CD4-positive, alpha-beta T cell treated with Interleukin-12 subunit alpha and Interleukin-12 subunit beta, for 1 hour (primary cell): Measurements from ENCODE around the gene INSYN1.
"Not testable (repeated sequence)": the region's sequence is repeated elsewhere in the genome, so short reads cannot be mapped to it uniquely, and the experiment has no call there.

ENCODE experiments used
- DNase-seq: peaks from one replicate; pipeline ENCODE4 v3.0.0-alpha.2; 2020

Gene INSYN1, protein sequence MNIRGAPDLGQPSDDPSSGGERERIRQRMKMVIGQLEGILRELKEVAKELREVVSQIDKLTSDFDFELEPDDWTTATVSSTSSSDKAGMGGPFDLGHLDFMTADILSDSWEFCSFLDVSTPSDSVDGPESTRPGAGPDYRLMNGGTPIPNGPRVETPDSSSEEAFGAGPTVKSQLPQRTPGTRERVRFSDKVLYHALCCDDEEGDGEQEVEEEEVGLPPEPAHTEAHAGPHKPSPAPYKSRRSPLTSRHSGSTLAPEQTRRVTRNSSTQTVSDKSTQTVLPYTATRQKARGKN

DNA sequence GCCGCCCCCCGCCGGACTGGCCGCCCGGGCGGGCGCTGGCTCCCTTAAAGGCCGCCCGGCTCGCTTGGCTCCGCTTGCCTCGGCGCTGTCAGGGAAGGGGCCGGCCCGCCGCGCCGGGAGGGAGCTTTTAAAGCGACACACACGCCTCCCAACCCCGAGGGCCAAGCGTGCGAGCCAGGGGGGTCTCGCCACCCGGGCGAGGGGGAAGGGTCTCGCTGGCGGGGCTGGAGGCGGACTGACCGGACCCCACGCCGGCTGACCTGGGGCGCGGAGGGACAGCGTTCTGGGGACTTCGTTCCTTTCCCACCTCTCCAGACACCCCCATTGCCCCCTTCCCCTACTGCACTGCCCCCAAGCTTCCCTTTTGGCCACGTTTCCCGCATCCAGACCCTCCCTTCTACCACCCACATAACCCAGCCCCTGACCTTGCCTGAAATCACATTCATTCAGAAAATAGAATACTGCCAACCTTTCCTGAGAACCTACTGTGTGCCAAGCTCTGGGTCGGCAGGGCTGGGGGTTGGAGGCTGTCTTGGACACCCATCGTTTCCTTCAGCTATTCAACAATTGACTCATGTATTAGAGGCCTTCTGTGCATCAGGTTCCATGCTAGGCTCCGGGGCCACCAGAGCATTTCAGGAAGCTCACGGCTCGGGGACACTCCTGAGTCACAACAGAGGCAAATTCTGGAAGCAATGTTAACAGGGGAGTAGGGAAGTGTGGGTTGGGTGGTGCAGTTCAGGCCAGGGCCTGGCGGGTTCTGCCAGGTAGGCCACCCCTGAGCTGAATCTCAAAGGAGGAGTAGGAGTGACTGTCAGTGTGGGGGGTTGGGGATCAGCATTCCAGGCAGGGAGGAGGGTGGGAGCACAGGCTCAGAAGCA is at the start of gene INSYN1:
Gene INSYN1, minus strand, starts transcription at position 102 of the 881 bp plus-strand sequence. CDS start 2,221 bp downstream, outside the sequence.
- no peak for DNase-seq

DNA sequence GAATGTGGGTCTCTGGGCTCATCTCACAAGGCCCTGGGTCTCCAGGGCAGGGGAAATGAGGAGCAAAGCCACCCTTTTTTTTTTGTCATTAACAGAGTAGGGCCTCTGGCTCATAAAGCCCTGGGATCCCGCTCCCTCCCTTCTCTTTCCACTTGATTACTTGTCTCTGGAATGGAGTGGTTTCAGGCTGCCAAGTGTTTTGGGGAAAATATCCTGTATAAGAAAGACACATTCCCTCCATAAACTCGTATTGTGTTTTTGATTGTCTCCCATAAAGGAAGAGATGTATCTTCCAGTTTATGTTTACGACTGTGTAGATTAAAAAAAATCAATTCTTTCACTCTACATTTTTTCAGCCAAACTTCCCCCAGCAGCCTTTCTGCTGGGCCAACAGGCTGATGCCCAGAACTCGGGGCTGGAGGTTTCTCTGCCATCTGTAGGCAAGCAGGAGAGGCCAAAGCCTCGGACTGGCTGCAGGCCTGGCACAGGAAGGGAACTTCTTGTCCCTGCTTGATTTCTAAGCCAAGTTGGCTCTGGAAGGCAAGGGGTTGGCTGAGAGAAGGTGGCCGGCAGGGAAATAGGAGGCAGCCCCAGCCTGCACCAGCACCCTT is 49.4 kb upstream of the INSYN1 start:
- no peak for DNase-seq

DNA sequence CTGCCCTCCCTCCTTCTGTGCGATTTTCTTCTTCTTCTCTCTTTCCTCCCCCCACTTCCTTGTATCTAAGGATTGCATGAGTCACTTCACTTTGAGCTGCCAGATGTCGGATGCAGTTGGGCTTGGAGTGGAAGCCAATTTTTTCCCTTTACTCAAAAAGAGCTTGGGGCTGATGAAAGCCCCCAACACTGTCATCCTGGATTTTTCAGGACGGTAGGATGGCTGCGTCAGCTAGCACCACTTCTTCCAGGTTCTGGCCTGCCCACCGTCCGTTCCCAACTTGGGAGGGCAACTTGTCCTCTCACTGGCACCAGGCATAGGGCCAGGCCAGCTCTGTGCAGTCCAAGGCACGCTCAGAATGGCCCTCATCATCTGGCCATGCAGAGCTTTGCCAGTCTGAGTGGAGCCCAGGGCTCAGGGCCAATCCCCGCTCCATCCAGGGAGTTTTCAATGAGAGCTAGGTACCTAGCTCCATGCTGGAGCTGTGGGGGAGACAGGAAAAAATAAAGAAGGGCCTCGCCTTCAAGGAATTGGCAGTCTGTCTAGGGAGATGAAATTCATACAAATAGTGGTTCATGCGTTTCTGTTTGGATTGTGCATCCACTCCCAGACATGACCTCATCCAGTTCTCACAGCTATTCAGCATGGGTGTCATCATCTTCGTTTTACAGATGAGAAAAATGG is 47.7 kb upstream of the INSYN1 start:
- DNase-seq, result no peak

DNA sequence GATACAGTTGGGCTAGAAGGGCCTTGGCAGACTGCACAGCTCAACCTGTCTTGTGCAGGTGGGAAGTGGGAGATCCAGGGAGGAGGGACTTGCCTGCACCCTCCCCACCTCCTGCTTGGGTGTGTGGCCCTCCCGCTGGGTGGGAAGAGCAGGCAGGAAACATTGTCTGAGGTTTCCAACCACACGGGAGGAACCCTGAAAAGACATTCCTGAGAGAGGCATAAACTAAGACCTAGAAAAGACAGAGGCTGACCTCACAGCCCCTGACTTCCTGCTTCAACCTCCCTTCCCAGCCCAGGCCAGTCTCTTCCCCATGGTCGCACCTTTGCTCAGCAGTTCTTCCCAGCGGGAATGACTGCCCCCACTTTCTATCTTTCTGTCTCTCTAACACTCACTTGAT is 46.3 kb upstream of the INSYN1 start:
- DNase-seq, result no peak

DNA sequence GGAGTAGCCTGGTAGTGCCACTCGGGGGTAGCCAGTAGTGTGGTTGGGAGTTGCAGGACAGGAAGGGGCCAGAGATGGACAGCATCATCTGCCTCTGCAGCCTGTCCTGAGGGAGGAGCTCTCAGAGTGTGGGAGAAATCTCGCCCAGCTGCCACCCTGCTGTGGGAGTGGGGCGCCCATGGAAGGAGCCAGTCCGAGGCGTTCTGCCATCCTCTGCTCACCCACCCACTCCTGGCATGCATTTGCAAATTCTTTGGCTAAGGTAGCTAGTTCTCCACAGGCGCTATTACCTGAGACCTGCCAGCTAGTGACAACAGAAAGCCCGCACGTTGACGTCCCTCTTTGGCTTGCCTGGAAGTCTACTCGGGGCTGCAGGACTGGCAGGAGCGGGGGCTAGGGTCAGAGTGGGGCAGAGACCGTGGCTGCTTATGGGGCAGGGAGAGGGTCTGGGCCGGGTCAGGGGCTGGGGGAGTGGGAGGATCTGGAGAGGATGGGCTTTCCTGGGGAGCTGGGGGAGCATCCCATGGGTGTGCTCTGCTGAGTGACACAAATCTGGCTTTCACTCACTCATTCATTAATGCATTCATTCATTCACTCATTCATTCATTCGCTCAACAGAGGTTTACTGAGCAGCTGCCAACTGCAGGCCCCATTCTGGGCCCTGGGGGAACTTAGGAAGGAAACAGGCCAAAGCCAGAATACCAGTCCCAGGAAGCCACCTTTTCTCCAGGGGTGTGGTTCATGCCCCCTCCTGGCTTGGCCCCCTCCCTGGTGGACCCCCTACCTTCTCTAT is 44.4 kb upstream of the INSYN1 start:
- DNase-seq, result no peak

DNA sequence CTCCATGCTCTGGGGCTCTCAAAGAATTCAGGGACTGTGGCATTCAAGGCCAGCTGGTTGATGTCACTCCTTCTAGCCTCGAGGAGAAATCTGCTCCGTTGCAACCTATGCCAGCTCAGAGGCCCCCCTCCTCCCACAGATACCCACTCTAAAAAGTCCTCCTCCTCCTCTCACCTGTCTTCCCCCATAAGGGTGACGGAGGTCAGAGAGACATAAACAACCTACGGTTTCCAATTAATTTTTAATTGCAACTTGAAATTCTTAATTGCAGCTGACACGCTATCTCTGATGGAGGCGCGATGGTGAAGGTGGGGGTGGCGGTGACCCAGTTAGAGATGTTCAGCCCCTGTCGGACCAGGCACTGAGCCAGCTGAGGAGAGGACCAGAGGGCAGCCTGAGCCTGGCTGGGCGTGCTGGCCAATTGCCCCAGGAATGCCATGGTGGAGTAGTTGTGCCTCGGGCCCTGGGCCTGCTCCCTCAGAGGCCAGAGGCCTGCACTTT is 43.2 kb upstream of the INSYN1 start:
- no peak for DNase-seq

DNA sequence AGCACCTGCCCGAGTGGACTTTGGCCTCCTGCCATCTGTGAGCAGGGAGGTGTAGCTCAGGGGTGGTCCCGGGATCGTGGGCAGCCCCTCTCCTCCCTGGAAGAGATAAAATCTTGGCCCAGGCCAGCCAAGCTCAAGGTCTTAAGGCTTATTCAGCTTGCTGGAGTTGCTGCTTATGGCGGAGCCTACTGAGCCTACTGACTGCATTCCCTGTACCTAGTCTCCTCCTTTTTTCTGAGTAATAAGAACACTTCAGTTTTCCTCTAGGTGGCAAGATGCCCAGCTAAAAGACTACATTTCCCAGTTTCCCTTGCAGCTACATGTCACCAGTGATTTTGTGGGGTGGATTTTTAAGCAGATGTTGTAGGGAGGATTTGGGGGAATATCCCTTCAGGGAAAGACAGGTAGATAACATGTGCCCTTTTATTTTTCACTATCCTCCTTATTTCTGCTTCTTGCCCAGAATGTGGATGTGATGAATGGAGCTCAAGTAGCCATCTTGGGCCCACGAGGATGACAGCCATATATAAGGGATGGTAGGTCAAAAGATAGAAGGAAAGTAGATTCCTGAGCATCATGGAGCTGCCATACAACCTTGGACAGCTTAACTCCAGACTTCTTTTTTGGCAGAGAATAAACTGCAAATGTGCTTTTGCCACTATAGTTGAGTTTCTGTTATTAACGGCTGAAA is 41.4 kb upstream of the INSYN1 start:
- DNase-seq, result no peak

DNA sequence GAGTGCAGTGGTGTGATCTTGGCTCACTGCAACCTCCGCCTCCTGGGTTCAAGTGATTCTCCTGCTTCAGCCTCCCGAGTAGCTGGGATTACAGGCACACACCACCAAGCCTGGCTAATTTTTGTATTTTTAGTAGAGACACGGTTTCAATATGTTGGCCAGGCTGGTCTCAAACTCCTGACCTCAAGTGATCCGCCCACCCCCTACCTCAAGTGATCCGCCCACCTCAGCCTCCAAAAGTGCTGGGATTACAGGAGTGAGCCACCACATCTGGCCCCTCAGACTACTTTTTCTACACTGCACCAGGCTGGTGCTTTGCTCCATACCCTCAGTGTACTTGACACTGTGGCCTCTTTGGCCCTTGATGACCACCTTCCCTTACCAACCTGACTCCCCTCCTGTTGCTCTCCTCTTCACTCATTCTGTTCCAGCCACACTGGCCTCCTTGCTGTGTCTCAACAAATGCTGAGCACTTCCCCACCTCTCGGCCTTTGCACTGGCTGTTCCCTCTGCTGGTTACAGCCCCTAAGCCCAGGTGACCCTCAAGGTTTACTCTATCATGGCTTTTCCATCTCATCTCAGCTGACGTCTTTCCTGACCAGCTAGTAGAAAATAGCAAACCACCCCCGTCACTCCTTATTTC is 39.9 kb upstream of the INSYN1 start:
- DNase-seq, result not testable (repeated sequence)

DNA sequence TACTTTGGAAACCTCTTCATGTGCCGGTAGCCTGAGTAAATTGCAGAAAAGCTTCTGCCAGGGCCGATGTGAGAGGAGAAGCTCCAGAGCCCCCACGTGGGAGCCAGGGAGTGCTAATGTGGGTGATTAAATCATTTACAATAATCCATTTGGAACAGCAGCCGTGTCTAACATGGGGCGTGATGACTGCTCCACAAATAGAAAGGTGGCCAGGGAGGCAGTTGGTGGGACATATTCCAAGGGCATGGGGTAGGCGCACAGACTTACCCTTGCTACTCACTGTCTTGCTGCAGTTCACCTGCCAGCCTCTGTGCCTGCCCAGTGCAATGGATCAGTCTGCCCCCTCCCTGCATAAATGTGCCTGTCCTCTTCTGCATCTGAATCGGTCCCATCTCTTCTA is 39.3 kb upstream of the INSYN1 start:
- DNase-seq, result no peak

DNA sequence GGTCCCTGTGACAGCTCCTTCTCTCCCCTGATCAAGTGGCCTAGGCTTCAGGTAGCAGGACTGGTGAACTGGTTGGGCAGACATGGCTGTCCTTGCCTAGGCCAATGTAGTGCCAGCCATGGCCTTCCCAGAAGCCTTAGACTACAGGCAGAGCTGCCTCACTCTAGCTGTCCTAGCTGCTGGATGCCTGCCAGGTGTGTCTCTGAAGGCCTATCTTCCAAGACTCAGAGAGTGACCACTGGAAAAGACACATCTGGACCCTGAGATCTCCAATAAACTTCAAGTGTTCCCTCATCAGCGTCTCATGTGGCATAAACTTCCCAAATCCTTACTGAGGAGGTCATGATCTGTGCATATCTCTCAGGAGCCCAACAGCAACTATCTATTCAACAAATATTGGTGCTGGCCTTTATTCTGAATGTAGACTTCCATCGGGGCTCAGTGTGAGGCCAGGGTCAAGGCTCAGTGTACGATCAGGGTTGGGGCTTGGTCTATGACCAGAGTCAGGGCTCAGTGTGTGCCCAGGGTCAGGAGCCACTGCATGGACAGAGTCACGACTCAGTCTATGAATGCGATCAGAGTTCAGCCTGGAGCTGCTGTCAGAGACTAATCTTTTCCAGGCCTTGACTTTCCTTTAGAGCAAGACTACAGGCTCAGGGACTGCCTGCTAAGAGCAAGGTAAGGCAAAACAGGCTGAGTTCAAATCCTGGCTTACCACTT is 36.5 kb upstream of the INSYN1 start:
- DNase-seq, result no peak

DNA sequence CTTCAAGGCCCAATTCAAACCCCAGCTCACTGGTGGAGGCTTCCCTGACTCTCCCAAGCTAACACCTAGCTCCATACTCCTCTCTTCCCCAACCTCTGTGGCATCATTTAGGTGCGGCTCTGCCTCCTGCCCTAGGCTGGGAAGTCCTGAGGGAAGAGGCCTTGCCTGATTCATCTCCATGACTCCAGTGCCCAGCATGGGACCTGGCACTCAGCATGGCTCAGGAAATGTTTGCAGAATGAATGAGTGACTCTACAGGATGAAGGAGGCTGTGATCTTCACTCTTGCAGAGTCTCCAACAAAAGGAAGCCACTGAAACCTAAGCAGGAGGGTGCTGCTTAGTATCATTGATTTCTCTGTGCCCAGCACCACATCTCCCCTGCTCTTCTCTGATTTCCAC is 34.5 kb upstream of the INSYN1 start:
- DNase-seq, result no peak

DNA sequence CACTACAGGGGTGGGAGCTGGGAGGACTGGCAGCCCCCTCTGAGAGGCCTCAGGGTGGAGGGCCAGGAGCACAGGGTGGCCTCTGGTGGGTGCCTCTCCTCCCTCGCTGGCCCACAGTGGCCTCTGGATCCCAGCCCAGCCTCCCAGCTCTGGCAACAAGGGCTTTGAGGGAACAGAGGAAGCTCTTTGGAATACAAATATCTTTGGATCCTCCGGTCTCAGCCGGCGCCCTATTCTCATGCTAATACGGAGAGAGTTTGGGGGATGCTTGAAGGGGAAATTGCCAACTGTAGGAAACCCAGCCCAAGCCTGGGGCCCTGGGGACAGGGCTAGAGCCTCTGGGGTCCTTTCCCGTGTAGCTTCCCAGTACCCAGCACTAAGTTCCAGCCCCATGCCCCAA is 33.4 kb upstream of the INSYN1 start:
- DNase-seq, result no peak

DNA sequence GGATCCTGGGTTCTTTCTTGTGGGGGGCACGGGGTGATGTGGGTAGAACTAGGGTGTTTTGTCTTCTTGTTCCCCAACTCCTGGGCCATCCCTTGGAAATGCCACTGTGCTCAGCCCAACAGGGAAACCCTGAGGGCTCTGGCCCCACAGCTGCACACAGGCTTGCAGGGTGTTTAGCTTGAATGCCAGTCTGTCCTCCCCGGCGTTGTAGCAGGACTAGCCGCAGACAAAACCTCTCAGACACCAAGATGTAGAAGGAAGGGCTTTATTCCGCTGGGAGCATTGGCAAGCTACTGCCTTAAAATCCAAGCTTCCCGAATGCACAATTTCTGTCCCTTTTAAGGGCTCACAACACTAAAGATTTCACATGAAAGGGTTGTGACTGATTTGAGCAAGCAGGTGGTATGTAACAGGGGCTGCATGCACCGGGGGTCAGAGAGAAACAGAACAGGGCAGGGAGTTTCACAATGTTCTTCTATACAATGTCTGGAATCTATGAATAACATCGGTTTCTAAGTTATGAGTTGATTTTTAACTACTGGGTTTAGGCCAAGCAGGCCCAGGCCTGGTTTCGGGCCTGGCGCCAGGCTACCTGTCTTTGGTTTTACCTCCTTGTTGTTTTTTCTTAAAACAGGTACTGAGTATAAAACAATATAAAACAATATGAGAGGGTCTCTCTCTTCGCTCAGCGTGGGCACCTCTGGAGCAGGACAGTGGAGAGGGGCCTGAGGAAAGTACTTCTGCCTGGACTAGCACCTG is 32.3 kb upstream of the INSYN1 start:
- not testable (repeated sequence) for DNase-seq

DNA sequence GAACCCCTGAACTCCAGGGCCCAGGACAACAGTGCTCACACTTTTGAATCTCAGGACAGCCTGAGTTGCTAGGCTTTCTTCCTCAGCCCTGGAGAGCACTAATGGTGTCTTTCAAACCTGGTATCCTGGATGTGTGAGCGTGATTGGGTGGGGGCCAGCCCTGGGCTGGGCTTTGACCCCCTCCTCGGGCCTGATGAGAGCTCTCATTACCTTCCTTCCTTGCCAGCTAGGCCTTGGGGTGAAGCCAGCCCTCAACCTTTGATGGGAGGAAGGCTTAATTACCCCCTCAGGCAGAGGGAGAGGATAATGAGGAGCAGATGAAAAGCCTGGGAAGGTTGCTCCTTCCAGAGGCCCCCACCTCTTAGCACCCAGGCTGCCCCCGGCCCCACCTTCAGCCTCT is 31.1 kb upstream of the INSYN1 start:
- no peak for DNase-seq

DNA sequence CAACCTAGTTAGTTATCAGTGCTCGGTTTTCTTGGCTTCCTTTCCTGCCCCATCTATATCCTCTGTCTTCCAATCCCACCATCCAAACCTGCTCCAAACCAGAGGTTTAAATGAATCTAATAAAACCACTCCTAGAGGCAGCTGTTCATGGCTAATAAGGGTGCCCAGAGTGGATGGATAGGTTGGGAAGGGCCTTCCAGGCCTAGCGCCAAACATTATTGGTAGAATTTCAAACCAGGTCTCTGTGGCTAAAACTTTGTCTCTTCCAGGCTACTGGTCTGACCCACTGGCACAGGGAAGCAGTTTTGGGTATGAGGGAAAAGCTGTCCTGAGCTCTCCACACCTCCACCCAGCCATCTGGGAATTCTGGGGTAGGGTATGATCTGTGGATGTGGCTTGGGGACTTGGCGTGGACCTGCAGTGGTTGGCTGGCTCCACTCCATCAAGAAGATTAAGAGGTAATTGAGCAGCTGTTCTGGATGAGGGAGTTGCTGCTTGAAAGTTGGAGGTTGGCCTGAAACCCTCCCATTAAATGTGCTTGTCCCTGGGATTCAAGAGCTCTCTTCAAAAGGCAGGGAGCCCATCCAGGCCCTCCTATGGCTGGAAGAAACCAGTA is 29.3 kb upstream of the INSYN1 start:
- DNase-seq, result no peak

DNA sequence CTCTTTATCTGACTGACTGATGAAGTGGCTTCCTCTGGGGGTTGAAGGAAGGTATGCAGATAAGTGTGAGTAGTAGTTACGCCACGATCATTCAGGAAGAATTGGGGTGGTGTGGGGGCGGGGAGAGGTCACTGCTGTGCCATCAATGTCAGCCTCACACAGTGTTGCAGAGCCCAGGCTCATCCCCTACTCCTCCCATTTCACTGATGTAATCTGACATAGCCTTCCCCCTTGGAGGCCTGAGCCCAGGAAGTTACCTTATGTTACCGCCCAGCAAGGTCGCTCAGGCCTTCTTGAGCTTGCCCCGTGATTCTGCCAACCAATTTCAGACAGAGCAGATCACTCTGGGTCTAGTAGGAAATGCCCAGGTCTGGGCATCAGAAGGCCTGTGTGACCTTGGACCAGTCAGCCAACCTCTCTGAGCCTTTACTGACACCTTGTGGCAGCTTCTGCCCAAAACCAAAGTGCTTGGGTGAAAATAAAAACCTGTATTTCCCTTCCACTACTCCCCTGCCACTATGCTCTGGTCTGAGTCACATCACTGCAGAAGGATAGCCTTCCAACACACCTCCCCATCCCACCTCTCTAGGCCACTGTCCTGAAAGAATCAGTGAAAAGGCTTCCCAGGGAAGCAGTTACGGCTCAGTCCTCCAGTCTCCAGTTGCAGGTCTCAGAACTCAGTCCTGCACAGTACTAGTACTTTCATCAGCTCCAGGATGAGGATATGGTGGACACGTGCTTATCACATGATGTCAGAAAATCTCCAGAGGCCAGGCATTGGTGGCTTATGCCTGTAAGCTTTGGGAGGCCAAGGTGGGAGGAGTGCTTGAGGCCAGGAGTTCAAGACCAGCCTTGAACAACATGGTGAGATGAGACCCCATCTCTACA is 28.1 kb upstream of the INSYN1 start:
- DNase-seq, result no peak

DNA sequence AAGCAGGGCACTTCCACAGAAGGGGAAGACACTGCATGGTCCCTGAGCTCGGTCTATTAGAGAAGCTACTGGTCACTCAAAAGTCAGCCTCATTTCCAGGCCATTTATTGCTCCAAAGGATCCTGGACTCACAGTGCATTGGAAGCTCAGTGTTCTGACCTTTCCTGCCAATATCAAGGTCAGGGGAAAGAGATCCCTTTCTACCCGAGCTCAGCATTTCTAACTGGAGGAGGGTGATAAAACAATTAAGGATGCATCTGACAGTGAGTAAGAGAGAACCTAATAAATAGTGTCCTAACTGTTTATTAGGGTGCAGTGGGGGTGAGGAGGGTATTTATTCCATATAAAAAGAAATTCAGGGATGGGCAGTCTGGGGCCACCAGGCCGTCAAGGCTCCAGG is 26.8 kb upstream of the INSYN1 start:
- no peak for DNase-seq

DNA sequence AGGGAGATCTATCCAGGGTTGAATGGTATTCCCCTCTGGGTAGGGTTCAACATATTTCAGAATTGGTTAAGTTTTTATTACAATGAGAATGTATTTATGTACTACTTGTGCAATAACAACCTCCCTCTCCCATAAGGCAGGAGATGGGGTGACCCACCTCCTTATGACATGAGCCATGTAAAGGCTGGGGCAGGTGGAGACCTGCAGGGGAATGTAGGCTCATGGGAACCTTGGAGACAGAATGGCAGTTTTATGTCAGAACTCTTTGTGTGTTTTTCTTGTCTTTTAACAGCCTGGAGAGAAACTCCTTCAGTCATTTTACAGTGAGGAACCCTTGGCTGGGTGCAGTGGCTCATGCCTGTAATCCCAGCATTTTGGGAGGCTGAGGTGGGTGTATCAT is 24.6 kb upstream of the INSYN1 start:
- no peak for DNase-seq
